PFSK-1 (cell line): ENCODE data around the gene CBX8.

Experiments
- POLR2AphosphoS5 ChIP-seq: IDR thresholded peaks from 2 replicates; pipeline ENCODE4 v1.6.1; 2012; ENCODE audit warnings: low read depth, mild to moderate bottlenecking, control low read depth, low read length, moderate library complexity
- SIN3A ChIP-seq: IDR thresholded peaks from 2 replicates; pipeline ENCODE4 v1.6.1; 2012; ENCODE audit warnings: mild to moderate bottlenecking, low read length, moderate library complexity, borderline replicate concordance; ENCODE audit not compliant: insufficient read depth
- TAF1 ChIP-seq: IDR thresholded peaks from 2 replicates; pipeline ENCODE4 v1.6.1; 2012; ENCODE audit warnings: low read length, control low read depth, borderline replicate concordance; ENCODE audit not compliant: insufficient read depth
- TF ChIP-seq, protein P1 (sequence below), 2 experiments: IDR thresholded peaks; 2 replicates each; pipeline versions ENCODE4 v1.6.1 to v1.8.0; 2011 to 2012; ENCODE audit warnings: low read depth in 2 of 2, low read length in 2 of 2, control low read depth in 1 of 2, inconsistent platforms in 1 of 2, mild to moderate bottlenecking in 1 of 2, moderate library complexity in 1 of 2; ENCODE audit not compliant: insufficient read depth in 1 of 2

DNA sequence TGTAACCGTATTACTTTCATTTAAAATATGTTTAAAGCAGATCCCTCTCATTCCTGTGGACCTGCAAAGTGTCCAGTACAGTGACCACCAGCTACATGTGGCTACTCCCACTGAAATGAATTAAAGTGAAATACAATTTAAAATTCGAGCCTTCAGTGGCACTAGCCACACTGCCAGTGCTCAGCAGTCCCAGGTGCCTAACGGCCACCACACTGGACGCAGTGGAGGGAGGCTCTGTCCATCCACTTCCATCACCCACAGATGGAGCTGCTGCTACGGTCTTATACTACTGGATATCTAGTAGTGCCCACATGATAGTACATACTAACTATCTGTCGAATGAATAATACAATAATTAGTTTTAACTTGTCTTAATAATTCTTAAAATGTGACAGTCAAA is 21.2 kb downstream of the CBX8 start:
- no peak for TF ChIP-seq TAF1
- TF ChIP-seq POLR2AphosphoS5 = no peak
- no peak for TF ChIP-seq SIN3A
- TF ChIP-seq, protein P1, sequence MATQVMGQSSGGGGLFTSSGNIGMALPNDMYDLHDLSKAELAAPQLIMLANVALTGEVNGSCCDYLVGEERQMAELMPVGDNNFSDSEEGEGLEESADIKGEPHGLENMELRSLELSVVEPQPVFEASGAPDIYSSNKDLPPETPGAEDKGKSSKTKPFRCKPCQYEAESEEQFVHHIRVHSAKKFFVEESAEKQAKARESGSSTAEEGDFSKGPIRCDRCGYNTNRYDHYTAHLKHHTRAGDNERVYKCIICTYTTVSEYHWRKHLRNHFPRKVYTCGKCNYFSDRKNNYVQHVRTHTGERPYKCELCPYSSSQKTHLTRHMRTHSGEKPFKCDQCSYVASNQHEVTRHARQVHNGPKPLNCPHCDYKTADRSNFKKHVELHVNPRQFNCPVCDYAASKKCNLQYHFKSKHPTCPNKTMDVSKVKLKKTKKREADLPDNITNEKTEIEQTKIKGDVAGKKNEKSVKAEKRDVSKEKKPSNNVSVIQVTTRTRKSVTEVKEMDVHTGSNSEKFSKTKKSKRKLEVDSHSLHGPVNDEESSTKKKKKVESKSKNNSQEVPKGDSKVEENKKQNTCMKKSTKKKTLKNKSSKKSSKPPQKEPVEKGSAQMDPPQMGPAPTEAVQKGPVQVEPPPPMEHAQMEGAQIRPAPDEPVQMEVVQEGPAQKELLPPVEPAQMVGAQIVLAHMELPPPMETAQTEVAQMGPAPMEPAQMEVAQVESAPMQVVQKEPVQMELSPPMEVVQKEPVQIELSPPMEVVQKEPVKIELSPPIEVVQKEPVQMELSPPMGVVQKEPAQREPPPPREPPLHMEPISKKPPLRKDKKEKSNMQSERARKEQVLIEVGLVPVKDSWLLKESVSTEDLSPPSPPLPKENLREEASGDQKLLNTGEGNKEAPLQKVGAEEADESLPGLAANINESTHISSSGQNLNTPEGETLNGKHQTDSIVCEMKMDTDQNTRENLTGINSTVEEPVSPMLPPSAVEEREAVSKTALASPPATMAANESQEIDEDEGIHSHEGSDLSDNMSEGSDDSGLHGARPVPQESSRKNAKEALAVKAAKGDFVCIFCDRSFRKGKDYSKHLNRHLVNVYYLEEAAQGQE (IDR thresholded peaks at IDR 0.05; ENCODE audit: insufficient read depth in 1 of 2, low read depth in 2 of 2, low read length in 2 of 2) = no peak
